Measurements from ENCODE around the gene JAKMIP1.

JAKMIP1 gene

GRCh38 chr4:6121276-6121850, 79.0 kb downstream of the JAKMIP1 start:
- DNase-seq (ENCODE audit: low read depth in 1 of 2, low spot score in 1 of 2): no peak

- no peak for DNase-seq (ENCODE audit: low read depth in 1 of 2, low spot score in 1 of 2)
Measured at GRCh38 chr4:6120361-6120760, 80.0 kb downstream of the JAKMIP1 start.

GRCh38 chr4:6119507-6120020, 80.8 kb downstream of the JAKMIP1 start:
- no peak for DNase-seq (ENCODE audit: low read depth in 1 of 2, low spot score in 1 of 2)

DNA sequence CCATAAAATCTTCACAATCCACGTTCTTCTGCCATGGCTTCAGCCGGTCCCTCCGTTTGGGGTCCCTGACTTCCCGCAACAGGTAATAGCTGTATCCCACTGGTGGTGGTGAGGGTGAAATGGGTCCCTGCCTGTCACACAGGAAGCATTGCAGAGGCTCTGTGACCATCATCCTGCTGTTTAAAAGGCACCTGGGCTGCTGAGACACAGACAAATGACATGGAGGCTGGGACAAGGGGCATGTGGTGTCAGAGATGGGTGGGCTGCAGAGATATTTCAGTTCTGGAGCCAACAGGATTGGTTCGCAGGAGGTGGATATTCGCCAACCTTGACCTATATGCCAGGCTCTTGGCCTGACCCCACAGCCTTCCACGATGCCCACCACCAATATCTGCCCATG, 82.1 kb downstream of the JAKMIP1 start:
- DNase-seq (ENCODE audit: low read depth in 1 of 2, low spot score in 1 of 2): no peak

- DNase-seq (ENCODE audit: low read depth in 1 of 2, low spot score in 1 of 2): no peak
Measured at GRCh38 chr4:6116696-6117285, 83.6 kb downstream of the JAKMIP1 start.

GRCh38 chr4:6115746-6116586, 84.4 kb downstream of the JAKMIP1 start:
- DNase-seq (ENCODE audit: low read depth in 1 of 2, low spot score in 1 of 2): no peak

- no peak for DNase-seq (ENCODE audit: low read depth in 1 of 2, low spot score in 1 of 2)
Measured at GRCh38 chr4:6115342-6115741, 85.0 kb downstream of the JAKMIP1 start.

DNA sequence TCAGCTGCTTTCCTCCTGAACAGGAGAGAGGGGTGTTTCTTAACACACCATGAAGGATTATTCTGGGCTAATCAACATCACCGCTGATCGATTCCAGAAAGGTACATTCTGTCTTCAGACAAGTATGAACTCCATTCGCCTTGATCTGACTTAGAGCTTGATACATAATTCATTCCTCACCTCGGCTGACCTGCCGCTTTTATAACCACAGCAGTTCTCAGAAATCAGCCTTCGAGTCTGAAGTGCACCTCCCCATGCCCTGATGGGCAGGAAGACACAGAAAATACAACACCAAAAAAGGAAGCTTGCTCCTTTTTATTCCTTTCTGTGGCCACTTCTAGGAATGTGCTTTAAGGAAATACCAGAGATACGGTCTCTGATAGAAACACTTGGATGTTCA, 85.7 kb downstream of the JAKMIP1 start:
- no peak for DNase-seq (ENCODE audit: low read depth in 1 of 2, low spot score in 1 of 2)

GRCh38 chr4:6114181-6114580, 86.2 kb downstream of the JAKMIP1 start:
- no peak for DNase-seq (ENCODE audit: low read depth in 1 of 2, low spot score in 1 of 2)

- no peak for DNase-seq (ENCODE audit: low read depth in 1 of 2, low spot score in 1 of 2)
Measured at GRCh38 chr4:6113641-6114040, 86.7 kb downstream of the JAKMIP1 start.

- no peak for DNase-seq (ENCODE audit: low read depth in 1 of 2, low spot score in 1 of 2)
Measured at GRCh38 chr4:6112606-6113290, 87.6 kb downstream of the JAKMIP1 start.

- no peak for DNase-seq (ENCODE audit: low read depth in 1 of 2, low spot score in 1 of 2)
Measured at GRCh38 chr4:6111354-6111960, 88.9 kb downstream of the JAKMIP1 start.

GRCh38 chr4:6110681-6111353, 89.5 kb downstream of the JAKMIP1 start:
- DNase-seq (ENCODE audit: low read depth in 1 of 2, low spot score in 1 of 2): no peak

GRCh38 chr4:6109842-6110560, 90.3 kb downstream of the JAKMIP1 start:
- DNase-seq (ENCODE audit: low read depth in 1 of 2, low spot score in 1 of 2): no peak

DNA sequence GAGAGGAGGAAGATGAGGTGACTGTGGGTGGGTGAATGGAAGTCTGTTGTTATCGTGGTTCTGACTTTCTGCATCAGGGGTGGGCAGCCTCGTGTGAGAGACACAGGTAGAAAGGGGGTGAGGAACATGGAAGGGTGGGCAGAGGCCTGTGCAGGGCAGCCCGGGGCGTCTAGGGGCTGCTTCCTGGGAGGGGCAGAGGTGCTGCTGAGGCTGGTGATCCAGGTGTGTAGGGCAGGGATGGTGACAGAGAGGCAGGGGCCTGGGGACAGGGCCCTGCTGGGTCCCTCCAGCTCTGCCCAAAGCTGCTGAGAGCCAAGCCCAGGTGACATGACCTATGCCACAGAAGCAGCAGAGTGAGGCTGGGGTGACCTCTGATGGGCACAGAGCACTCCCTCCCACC, 92.5 kb downstream of the JAKMIP1 start:
- DNase-seq (ENCODE audit: low read depth in 1 of 2, low spot score in 1 of 2): no peak

DNA sequence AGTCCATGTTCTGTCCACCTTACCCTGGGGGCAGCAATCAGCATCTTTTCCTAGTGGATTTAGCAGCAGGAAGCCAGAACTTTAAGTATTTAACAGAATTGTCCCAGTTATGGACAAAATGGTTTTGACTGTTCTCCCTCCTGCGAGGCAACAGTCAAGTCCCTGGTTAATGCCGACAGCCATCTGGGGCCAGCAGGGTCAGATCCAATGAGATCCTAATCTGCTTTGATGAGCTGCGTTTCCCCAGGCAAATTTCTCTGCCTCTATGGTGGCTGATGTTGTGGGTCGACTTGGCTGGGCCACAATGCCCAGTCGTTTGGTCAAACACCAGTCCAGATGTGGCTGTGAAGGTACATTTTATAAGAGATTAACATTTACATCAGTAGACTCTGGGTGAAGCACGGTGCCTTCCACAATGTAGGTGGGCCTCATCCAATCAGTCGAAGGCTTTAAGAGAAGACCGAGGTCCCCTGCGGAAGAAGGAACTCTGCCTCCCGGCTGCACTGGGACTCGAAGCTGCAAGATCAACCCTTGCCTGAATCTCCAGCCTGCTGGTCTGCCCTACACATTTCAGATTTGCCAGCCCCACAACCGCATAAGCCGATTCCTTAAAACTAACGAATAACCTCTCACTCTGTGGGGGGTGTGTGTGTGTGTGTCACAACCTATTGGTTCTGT, 93.1 kb downstream of the JAKMIP1 start:
- no peak for DNase-seq (ENCODE audit: low read depth in 1 of 2, low spot score in 1 of 2)

GRCh38 chr4:6106156-6106555, 94.2 kb downstream of the JAKMIP1 start:
- no peak for DNase-seq (ENCODE audit: low read depth in 1 of 2, low spot score in 1 of 2)

DNA sequence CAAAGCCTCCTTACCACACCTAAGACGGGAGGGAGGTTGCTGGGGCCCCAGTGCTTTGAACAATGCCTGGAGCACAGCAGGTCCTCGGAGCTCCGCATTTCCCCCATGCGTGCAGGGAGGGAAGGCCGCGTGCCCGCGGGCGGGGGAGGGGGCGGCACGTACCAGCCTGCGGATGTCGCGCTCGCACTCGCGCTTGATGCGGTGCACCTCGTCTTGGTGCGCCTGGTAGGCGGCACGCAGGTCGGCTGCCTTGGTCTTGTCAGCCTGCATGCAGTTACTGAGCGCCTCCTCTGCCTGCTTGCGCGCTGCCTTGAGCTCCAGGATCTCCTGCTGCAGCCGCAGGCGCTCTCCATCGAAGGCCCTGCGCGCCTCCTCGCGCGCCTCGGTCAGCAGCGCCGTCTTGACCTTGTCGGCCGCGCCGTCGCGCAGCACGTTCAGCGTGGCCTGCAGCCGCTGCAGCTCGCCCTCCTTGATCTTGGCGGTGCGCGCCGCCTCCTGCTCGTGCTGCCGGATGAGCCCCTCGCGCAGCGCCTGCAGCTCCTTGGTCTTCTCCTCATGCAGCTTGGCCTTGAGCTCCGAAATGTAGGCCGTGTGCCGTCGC, 94.9 kb downstream of the JAKMIP1 start:
- no peak for DNase-seq (ENCODE audit: low read depth in 1 of 2, low spot score in 1 of 2)

GRCh38 chr4:6104541-6105130, 95.7 kb downstream of the JAKMIP1 start:
- DNase-seq (ENCODE audit: low read depth in 1 of 2, low spot score in 1 of 2): no peak

Measured in stimulated activated CD4-positive, alpha-beta T cell treated with anti-CD3 and anti-CD28 coated beads, Interleukin-15, amount 100 ng/mL, for 1 hour (primary cell).